T-cell (primary cell): Measurements from ENCODE around the gene HAUS7. TPM values are rescaled to one million over a fixed set of nuclear protein-coding genes. Genes with fewer than 3 reads are reported as not detected.

Experiments used
- ATAC-seq, 4 experiments: fragments of 200-7000 bp in 3 of 4; fragments of 150-1000 bp in 1 of 4; cut with Tn5 transposase; replicated peaks in 1 of 4; 1 replicate in 3 of 4; 2 replicates in 1 of 4; pipeline ENCODE4 v1.10.0; 2021; ENCODE audit warnings: moderate library complexity in 3 of 4, mild to moderate bottlenecking in 2 of 4, moderate number of reproducible peaks in 1 of 4
- CTCF ChIA-PET, 2 donors: fragments of 300-600 bp; sonication (Branson Sonifier 250); formaldehyde crosslinking; loops; one replicate each; lab custom pipeline; 2022; ENCODE audit warnings: antibody characterized with exemption in 2 of 2; lab: Charles Lee
- POLR2A ChIA-PET, 2 donors: fragments of 300-600 bp; sonication (Branson Sonifier 250); formaldehyde crosslinking; loops; one replicate each; lab custom pipeline; 2022; ENCODE audit warnings: antibody characterized with exemption in 2 of 2; lab: Charles Lee
- DNase-seq, 35 experiments: peaks; one replicate each; pipeline versions ENCODE4 v3.0.0 to v3.0.0-alpha.2; 2013 to 2023
- H3K27ac ChIP-seq: one replicate; pipeline ENCODE4 v1.5.1; 2013; ENCODE audit warnings: low read length
- H3K27me3 ChIP-seq, 2 experiments: replicated peaks in 1 of 2; 1 replicate in 1 of 2; 2 replicates in 1 of 2; pipeline versions ENCODE4 v1.6.1 to v1.7.0; 2013; ENCODE audit warnings: low read length in 1 of 2, mixed read lengths in 1 of 2; ENCODE audit not compliant: control insufficient read depth in 2 of 2, insufficient read depth in 2 of 2; ENCODE audit errors: extremely low read depth in 1 of 2
- H3K36me3 ChIP-seq, 2 donors: 1 replicate in 1 of 2; 2 replicates in 1 of 2; pipeline versions ENCODE4 v1.6.1 to v1.7.0; 2013; ENCODE audit warnings: low read length in 1 of 2; ENCODE audit not compliant: control insufficient read depth in 2 of 2, insufficient read depth in 1 of 2; ENCODE audit errors: extremely low read depth in 1 of 2
- H3K4me1 ChIP-seq, 2 experiments: 1 replicate in 1 of 2; 2 replicates in 1 of 2; pipeline versions ENCODE4 v1.6.1 to v1.7.0; 2013; ENCODE audit warnings: low read length in 2 of 2, mixed read lengths in 1 of 2; ENCODE audit not compliant: insufficient read depth in 2 of 2, control insufficient read depth in 1 of 2; ENCODE audit errors: extremely low read depth in 1 of 2
- H3K4me3 ChIP-seq, 2 donors: 1 replicate in 1 of 2; 2 replicates in 1 of 2; pipeline versions ENCODE4 v1.5.1 to v1.7.0; 2013; ENCODE audit warnings: mild to moderate bottlenecking in 2 of 2, low read length in 1 of 2, moderate library complexity in 1 of 2; ENCODE audit not compliant: control insufficient read depth in 1 of 2; ENCODE audit errors: extremely low read depth in 1 of 2
- H3K9me3 ChIP-seq: 2 replicates; pipeline ENCODE4 v1.7.0; 2013
- H3K27ac Mint-ChIP-seq, 2 donors: one replicate each; pipeline ENCODE4 v1.8.0; 2020 to 2021; ENCODE audit warnings: mild to moderate bottlenecking in 2 of 2, mixed read lengths in 2 of 2
- H3K27me3 Mint-ChIP-seq, 2 donors: one replicate each; pipeline ENCODE4 v1.8.0; 2021 to 2022; ENCODE audit warnings: mixed read lengths in 2 of 2
- H3K36me3 Mint-ChIP-seq: one replicate; pipeline ENCODE4 v1.8.0; 2021; ENCODE audit warnings: mixed read lengths
- H3K4me1 Mint-ChIP-seq, 3 donors: one replicate each; pipeline ENCODE4 v1.8.0; 2020 to 2022; ENCODE audit warnings: mixed read lengths in 3 of 3, mild to moderate bottlenecking in 1 of 3
- H3K4me3 Mint-ChIP-seq, 3 donors: one replicate each; pipeline ENCODE4 v1.8.0; 2020 to 2022; ENCODE audit warnings: mild to moderate bottlenecking in 3 of 3, mixed read lengths in 3 of 3, moderate library complexity in 3 of 3
- H3K9me3 Mint-ChIP-seq, 3 donors: one replicate each; pipeline ENCODE4 v1.8.0; 2020 to 2022; ENCODE audit warnings: mixed read lengths in 3 of 3
- WGBS: methylation state at CpG from one replicate; pipeline ENCODE4 v1.1.5; 2013; ENCODE audit warnings: missing lambda C conversion rate; ENCODE audit not compliant: insufficient coverage; 5-methylcytosine and 5-hydroxymethylcytosine counted together
- total RNA-seq, 35 experiments: library from RNA in 6 of 35; stranded (reverse) in 6 of 35; fragments of 120-200 nt in 1 of 35; gene quantifications; one replicate each; pipeline versions ENCODE4 v1.2.1 to v1.2.4 and lab custom pipeline; 2013 to 2026

Gene HAUS7
- total RNA-seq, 5 donors from 2014 or later (not counting 1 experiment from before 2014, with no cell fraction given), result 30.7 to 58.4 (median 48.6) TPM

DNA sequence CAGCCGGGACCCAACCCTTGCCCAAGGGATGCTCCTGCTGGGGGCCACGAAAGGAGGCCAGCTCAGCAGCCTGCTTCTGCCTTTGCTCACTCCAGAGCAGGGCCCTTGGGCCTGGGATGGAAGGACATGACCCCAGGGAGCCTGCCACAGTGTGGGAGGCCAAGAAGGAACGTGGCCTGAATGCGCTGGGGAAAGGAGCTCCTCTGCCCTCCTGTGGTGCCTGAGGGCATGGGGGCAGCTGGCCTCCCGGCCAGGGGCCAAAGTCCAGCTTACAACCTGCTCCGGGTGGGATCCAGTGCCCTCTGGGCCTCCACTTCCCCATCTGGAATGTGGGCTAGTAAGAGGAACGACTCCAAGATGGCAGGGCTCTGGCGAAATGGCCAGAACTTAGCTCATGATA lies 45.1 kb upstream of the HAUS7 start:
- Histone ChIP-seq H3K27ac (no peak overlapping the region), H3K27me3 (peaks cover 0 to 30% of the 10 kb centered on the region in 2 experiments), H3K4me3 (no peak overlapping the region), H3K36me3 (no peaks in the 10 kb centered on the region), H3K9me3 (no peaks in the 10 kb centered on the region), H3K4me1 (peaks cover 0 to 4% of the 10 kb centered on the region in 2 experiments)
- POLR2A ChIA-PET, result no interaction called here
- H3K27me3 Mint-ChIP-seq, result peaks cover 17 to 28% of the 10 kb centered on the region in 2 donors
- DNase-seq (no peak), ATAC-seq (no peak)
- H3K4me3 Mint-ChIP-seq, result no peak overlapping the region
- no peak overlapping the region for H3K27ac Mint-ChIP-seq
- WGBS, result 73% methylated on average over 4 of the region's 8 CpGs
- no peaks in the 10 kb centered on the region for H3K36me3 Mint-ChIP-seq
- CTCF ChIA-PET, result no interaction called here
- peaks cover 0 to 9% (median 4%) of the 10 kb centered on the region in 3 donors for H3K4me1 Mint-ChIP-seq
- no peaks in the 10 kb centered on the region for H3K9me3 Mint-ChIP-seq

DNA sequence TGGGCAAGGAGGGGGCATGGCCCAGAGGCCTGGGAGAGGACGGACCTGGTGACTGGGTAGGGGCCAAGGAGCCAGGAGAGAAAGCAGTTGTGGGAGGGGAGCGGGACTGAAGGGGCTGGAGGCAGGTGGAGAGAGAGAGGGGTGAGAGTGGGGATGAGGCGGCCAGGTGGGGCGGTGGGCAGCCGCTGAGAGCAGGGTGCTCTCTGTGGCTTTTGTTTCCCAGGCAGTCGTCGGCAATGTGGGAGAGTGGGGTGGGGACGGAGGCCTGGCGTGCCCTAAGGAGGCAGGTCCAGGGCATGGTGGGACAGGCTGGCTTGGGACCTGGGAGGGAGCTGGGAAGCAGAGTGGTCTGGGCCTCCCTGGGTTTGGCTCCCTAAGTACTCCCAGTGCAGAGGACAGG lies 43.9 kb upstream of the HAUS7 start:
- Histone ChIP-seq H3K4me1 (peaks cover 0 to 4% of the 10 kb centered on the region in 2 experiments), H3K36me3 (no peaks in the 10 kb centered on the region), H3K9me3 (no peaks in the 10 kb centered on the region), H3K27ac (no peak overlapping the region), H3K27me3 (peaks cover 0 to 23% of the 10 kb centered on the region in 2 experiments), H3K4me3 (no peak overlapping the region)
- DNase-seq, result no peak
- no peak overlapping the region for H3K4me3 Mint-ChIP-seq
- CTCF ChIA-PET, result no interaction called here
- peaks cover 0 to 7% (median 4%) of the 10 kb centered on the region in 3 donors for H3K4me1 Mint-ChIP-seq
- POLR2A ChIA-PET, result no interaction called here
- peaks cover 11 to 22% of the 10 kb centered on the region in 2 donors for H3K27me3 Mint-ChIP-seq
- ATAC-seq, result no peak
- H3K36me3 Mint-ChIP-seq, result no peaks in the 10 kb centered on the region
- 100% methylated on average over 4 of the region's 9 CpGs for WGBS
- no peak overlapping the region for H3K27ac Mint-ChIP-seq
- no peaks in the 10 kb centered on the region for H3K9me3 Mint-ChIP-seq

DNA sequence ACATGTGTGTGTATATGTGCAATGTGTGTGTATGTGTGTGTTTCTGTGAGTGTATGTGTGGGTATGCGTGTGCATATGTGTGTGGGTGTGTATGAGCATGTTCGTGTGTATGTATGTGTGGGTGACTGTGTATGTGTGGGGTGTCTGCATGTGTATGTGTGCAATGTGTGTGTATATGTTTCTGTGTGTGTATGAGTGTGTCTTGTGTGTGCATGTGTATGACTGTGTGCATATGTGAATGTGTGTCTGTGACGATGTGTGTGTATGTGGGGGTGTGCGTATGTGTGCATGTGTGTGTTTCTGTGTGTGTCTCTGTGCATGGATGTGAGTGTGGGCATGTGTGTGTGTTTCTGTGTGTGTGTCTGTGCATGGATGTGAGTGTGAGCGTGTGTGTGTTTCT lies 42.9 kb upstream of the HAUS7 start:
- Mint-ChIP-seq H3K9me3 (no peaks in the 10 kb centered on the region), H3K27me3 (peaks cover 8 to 14% of the 10 kb centered on the region in 2 donors)

DNA sequence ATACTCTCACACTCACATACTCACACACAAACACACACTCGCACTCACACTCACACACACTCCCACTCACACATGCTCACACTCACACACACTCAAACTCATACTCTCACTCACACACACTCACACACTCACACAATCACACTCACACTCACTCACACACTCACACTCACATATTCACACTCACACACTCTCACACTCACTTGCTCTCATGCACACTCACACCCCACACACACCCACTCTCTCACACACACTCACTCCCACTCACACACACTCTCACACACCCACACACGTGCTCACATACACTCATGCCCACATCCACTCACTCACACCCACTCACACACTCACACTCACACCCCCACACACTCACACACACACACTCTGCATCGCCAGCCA lies 42.1 kb upstream of the HAUS7 start:
- DNase-seq (no peak), ATAC-seq (no peak)
- no peaks in the 10 kb centered on the region for H3K36me3 Mint-ChIP-seq
- Histone ChIP-seq H3K36me3 (no peaks in the 10 kb centered on the region), H3K4me3 (no peak overlapping the region), H3K27me3 (peaks cover 0 to 15% of the 10 kb centered on the region in 2 experiments), H3K4me1 (peaks cover 0 to 5% of the 10 kb centered on the region in 2 experiments), H3K9me3 (no peaks in the 10 kb centered on the region), H3K27ac (no peak overlapping the region)
- peaks cover 4 to 5% (median 4%) of the 10 kb centered on the region in 3 donors for H3K4me1 Mint-ChIP-seq
- 72% methylated on average over 2 of the region's 3 CpGs for WGBS
- peaks cover 7 to 13% of the 10 kb centered on the region in 2 donors for H3K27me3 Mint-ChIP-seq
- ChIA-PET CTCF (no interaction called here), POLR2A (no interaction called here)
- no peaks in the 10 kb centered on the region for H3K9me3 Mint-ChIP-seq
- H3K27ac Mint-ChIP-seq, result no peak overlapping the region
- no peak overlapping the region for H3K4me3 Mint-ChIP-seq

More for the DNA sequence above, 42.9 kb upstream of the HAUS7 start:
- 97% methylated on average over 4 of the region's 5 CpGs for WGBS
- H3K4me1 Mint-ChIP-seq, result peaks cover 0 to 4% (median under 1%) of the 10 kb centered on the region in 3 donors
- Histone ChIP-seq H3K27me3 (peaks cover 0 to 14% of the 10 kb centered on the region in 2 experiments), H3K4me3 (no peak overlapping the region), H3K36me3 (no peaks in the 10 kb centered on the region), H3K4me1 (peaks cover 0 to 1% of the 10 kb centered on the region in 2 experiments), H3K27ac (no peak overlapping the region), H3K9me3 (no peaks in the 10 kb centered on the region)
- H3K27ac Mint-ChIP-seq, result no peak overlapping the region
- ChIA-PET POLR2A (no interaction called here), CTCF (no interaction called here)
- DNase-seq (no peak), ATAC-seq (no peak)
- no peaks in the 10 kb centered on the region for H3K36me3 Mint-ChIP-seq
- H3K4me3 Mint-ChIP-seq, result no peak overlapping the region

DNA sequence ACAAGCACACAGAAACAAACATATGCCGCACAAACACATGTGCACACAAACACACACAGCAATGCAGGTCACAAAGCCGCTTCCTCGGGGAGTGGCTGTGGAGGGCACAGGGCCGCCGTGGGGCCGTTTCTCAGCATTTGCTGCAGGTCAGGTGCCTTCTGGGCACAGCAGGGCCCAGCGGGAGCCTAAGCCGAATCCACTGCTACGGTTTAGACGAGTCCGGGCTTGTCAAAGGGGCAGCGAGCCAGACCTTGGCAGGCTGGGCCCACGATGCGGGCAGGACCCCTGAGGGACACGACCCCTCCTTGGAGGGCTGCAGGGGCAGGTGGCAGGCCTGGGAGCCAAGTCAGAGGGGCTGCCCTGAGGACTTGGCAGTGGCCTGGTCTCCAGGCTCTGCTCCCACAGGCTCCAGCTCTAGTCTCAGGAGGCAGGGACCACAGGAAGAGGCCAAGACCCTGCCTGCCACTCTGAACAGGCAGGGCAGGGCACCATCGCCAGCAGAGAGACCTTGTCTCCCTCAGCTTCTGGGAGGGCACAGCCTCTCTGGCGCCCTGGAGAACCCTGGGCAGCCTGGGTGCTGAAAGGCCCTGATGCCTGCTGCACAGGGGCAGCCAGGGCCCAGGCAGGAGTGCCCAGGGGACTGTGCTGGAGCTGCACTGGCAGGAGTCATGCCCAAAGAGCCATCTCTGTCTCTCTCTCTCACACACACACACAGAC lies 41.6 kb upstream of the HAUS7 start:
- Histone ChIP-seq H3K4me1 (peaks cover 0 to 10% of the 10 kb centered on the region in 2 experiments), H3K9me3 (no peaks in the 10 kb centered on the region), H3K27ac (no peak overlapping the region), H3K4me3 (no peak overlapping the region), H3K27me3 (peaks cover 0 to 15% of the 10 kb centered on the region in 2 experiments), H3K36me3 (no peaks in the 10 kb centered on the region)
- H3K4me1 Mint-ChIP-seq, result peaks cover 5 to 10% (median 8%) of the 10 kb centered on the region in 3 donors
- POLR2A ChIA-PET, result no interaction called here
- peaks cover 7 to 10% of the 10 kb centered on the region in 2 donors for H3K27me3 Mint-ChIP-seq
- ATAC-seq (no peak), DNase-seq (no peak)
- 90% methylated on average over 7 of the region's 17 CpGs for WGBS
- no peak overlapping the region for H3K4me3 Mint-ChIP-seq
- CTCF ChIA-PET, result no interaction called here
- no peak overlapping the region for H3K27ac Mint-ChIP-seq
- no peaks in the 10 kb centered on the region for H3K9me3 Mint-ChIP-seq
- no peaks in the 10 kb centered on the region for H3K36me3 Mint-ChIP-seq

DNA sequence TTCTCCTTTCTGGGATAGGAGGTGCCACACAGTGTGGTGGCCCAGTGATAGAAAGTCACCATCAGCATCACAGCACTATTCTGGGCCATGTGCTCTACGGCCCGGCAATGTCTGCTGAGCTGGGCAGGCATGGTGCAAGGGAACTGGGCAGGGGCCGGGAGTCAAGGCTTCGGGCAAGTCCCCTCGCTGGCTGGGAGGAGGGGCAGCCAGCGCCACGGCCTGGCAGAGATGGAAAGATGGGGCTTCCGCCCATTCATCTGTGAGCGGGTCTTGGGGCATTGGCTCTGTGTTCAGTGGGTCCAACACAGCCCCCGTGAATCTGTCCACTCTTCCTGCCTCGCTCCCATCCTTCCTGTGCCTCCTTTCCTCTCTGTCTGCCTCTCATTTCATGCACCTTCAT lies 40.0 kb upstream of the HAUS7 start:
- Histone ChIP-seq H3K4me1 (peaks cover 0 to 10% of the 10 kb centered on the region in 2 experiments), H3K27me3 (peaks cover 0 to 8% of the 10 kb centered on the region in 2 experiments), H3K36me3 (no peaks in the 10 kb centered on the region), H3K4me3 (no peak overlapping the region), H3K27ac (no peak overlapping the region), H3K9me3 (no peaks in the 10 kb centered on the region)
- POLR2A ChIA-PET, result no interaction called here
- CTCF ChIA-PET, result no interaction called here
- Mint-ChIP-seq H3K36me3 (no peaks in the 10 kb centered on the region), H3K4me3 (no peak overlapping the region), H3K9me3 (no peaks in the 10 kb centered on the region), H3K4me1 (peaks cover 5 to 12% (median 5%) of the 10 kb centered on the region in 3 donors), H3K27ac (no peak overlapping the region), H3K27me3 (no peaks in the 10 kb centered on the region)
- no CpG with 5 or more reads among the region's 11 CpGs for WGBS
- ATAC-seq (no peak), DNase-seq (no peak)
